ENCODE results near the gene LUC7L. TPM values are rescaled to one million over a fixed set of nuclear protein-coding genes. Genes with fewer than 3 reads are reported as not detected.

The LUC7L gene
- total and polyA plus RNA-seq, 10 of the 15 experiments (the other 5 are each of a cell fraction or from before 2014, with no cell fraction given), result 2.3 to 59.6 (median 44.1) TPM

- TF ChIP-seq ZNF592 (IDR thresholded peaks at IDR 0.05) (no peak), ETV6 (conservative IDR thresholded peaks at IDR 0.05 in 1 of 2, IDR thresholded peaks at IDR 0.05 in 1 of 2; ENCODE audit: borderline replicate concordance in 1 of 2, low read depth in 1 of 2) (no peak), TBL1XR1 (IDR thresholded peaks at IDR 0.05; ENCODE audit: low read depth, low read length) (no peak), PBX3 (IDR thresholded peaks at IDR 0.05; ENCODE audit: insufficient replicate concordance, low read depth, low read length) (no peak), POU2F2 (IDR thresholded peaks at IDR 0.05; ENCODE audit: borderline replicate concordance, low read depth, low read length) (no peak), ESRRA (IDR thresholded peaks at IDR 0.05; ENCODE audit: low read length) (no peak), MTA3 (IDR thresholded peaks at IDR 0.05; ENCODE audit: borderline replicate concordance, low read length) (no peak), NFYB (IDR thresholded peaks at IDR 0.05; ENCODE audit: insufficient read depth, low read depth, low read length) (no peak)
Observed at GRCh38 chr16:260326-260725, 31.1 kb upstream of the LUC7L start (continued).
